SK-N-SH (cell line): ENCODE results near the gene NEMP1.

ENCODE experiments used
- CTCF ChIP-seq: fragments of 200-600 bp; sonication (generic); IDR thresholded peaks from 2 replicates; pipeline ENCODE4 v1.6.1; 2017; ENCODE audit warnings: antibody characterized with exemption, mild to moderate bottlenecking, moderate library complexity
- ELF1 ChIP-seq: IDR thresholded peaks from 2 replicates; pipeline ENCODE4 v1.4.0; 2012
- GABPA ChIP-seq: IDR thresholded peaks from 2 replicates; pipeline ENCODE4 v1.4.0; 2012; ENCODE audit warnings: low read depth, mild to moderate bottlenecking
- JUND ChIP-seq: IDR thresholded peaks from 2 replicates; pipeline ENCODE4 v1.4.0; 2012
- MEF2A ChIP-seq: IDR thresholded peaks from 2 replicates; pipeline ENCODE4 v1.4.0; 2012; ENCODE audit warnings: low read depth, borderline replicate concordance
- NFIC ChIP-seq: IDR thresholded peaks from 2 replicates; pipeline ENCODE4 v1.4.0; 2012; ENCODE audit warnings: borderline replicate concordance
- NRF1 ChIP-seq: IDR thresholded peaks from 2 replicates; pipeline ENCODE4 v1.6.1; 2012; ENCODE audit warnings: low read depth, mild to moderate bottlenecking, low read length
- POLR2AphosphoS5 ChIP-seq: IDR thresholded peaks from 2 replicates; pipeline ENCODE4 v1.6.1; 2012; ENCODE audit warnings: low read depth, low read length
- RAD21 ChIP-seq: IDR thresholded peaks from 2 replicates; pipeline ENCODE4 v1.6.1; 2012; ENCODE audit warnings: mild to moderate bottlenecking, low read length
- SIN3A ChIP-seq: IDR thresholded peaks from 2 replicates; pipeline ENCODE4 v1.6.1; 2012; ENCODE audit warnings: low read depth, mild to moderate bottlenecking, low read length, moderate library complexity, borderline replicate concordance
- TCF12 ChIP-seq: IDR thresholded peaks from 2 replicates; pipeline ENCODE4 v1.4.0; 2012

- no peak for TF ChIP-seq RAD21
- TF ChIP-seq CTCF, result no peak
- TF ChIP-seq MEF2A, result no peak
- TF ChIP-seq POLR2AphosphoS5, result no peak
- no peak for TF ChIP-seq GABPA
- TF ChIP-seq NFIC, result no peak
- no peak for TF ChIP-seq NRF1
- no peak for TF ChIP-seq ELF1
- no peak for TF ChIP-seq JUND
- TF ChIP-seq TCF12, result no peak
- no peak for TF ChIP-seq SIN3A
Observed at GRCh38 chr12:57096748-57097553, 18.4 kb upstream of the NEMP1 start.
